ENCODE data around the gene OCSTAMP. TPM values are rescaled to one million over a fixed set of nuclear protein-coding genes. Genes with fewer than 3 reads are reported as not detected.
A peak's percentile ranks its signal among the peaks of the same experiment; 100 is the strongest.

OCSTAMP gene
- total RNA-seq, 1 donor from 2014 or later = not detected

GRCh38 chr20:46512943-46513844 lies 37.3 kb downstream of the OCSTAMP start, which contains the start of gene ZNF334:
Gene ZNF334 (minus strand): TSS chr20:46513559. CDS start chr20:46512102, 1,457 bp downstream.
- Mint-ChIP-seq H3K36me3 (ENCODE audit: low read depth, unreplicated experiment) (peaks cover 9% of the 10 kb centered on the region), H3K27ac (ENCODE audit: unreplicated experiment) (peak within 1 kb of the TSS; percentile 69), H3K27me3 (ENCODE audit: low read depth, unreplicated experiment) (no peaks in the 10 kb centered on the region), H3K9me3 (ENCODE audit: unreplicated experiment) (peaks cover 4% of the 10 kb centered on the region), H3K4me1 (ENCODE audit: low read depth, unreplicated experiment) (peaks cover 2% of the 10 kb centered on the region), H3K4me3 (ENCODE audit: unreplicated experiment) (peak within 1 kb of the TSS; percentile 93)
- H3K9me3 ChIP-seq (ENCODE audit: insufficient read depth, low read depth, low read length) = no peaks in the 10 kb centered on the region
- H3K79me2 ChIP-seq (ENCODE audit: insufficient read depth, low read length) = no peaks in the 10 kb centered on the region
- DNase-seq (ENCODE audit: low read depth) (peak; percentile 23), FAIRE-seq (no peak)
- H3K36me3 ChIP-seq (ENCODE audit: insufficient read depth, low read length) = no peaks in the 10 kb centered on the region
- peak within 1 kb of the TSS; percentile 90 for H3K4me2 ChIP-seq (ENCODE audit: low read length)
- peaks cover 2% of the 10 kb centered on the region for H3K27me3 ChIP-seq (ENCODE audit: insufficient read depth, low read length)
- TF ChIP-seq CTCF (IDR thresholded peaks at IDR 0.05; ENCODE audit: insufficient read depth, low read depth, low read length) (no peak), EZH2 (IDR thresholded peaks at IDR 0.05; ENCODE audit: insufficient read depth, low read length) (no peak)
- H3K4me3 ChIP-seq (ENCODE audit: insufficient read depth, low read depth, low read length) = peak within 1 kb of the TSS; percentile 70
- peak within 1 kb of the TSS; percentile 95 for H2AFZ ChIP-seq (ENCODE audit: low read depth, low read length)
- H4K20me1 ChIP-seq (ENCODE audit: insufficient read depth, low read length) = no peaks in the 10 kb centered on the region
- peak within 1 kb of the TSS; percentile 79 for H3K9ac ChIP-seq (ENCODE audit: low read length)
- H3K27ac ChIP-seq (ENCODE audit: low read depth, low read length) = no peak within 1 kb of the TSS
- H3K4me1 ChIP-seq (ENCODE audit: insufficient read depth, low read length) = peaks cover 7% of the 10 kb centered on the region

GRCh38 chr20:46509523-46509922 lies 40.9 kb downstream of the OCSTAMP start:
- peaks cover 16% of the 10 kb centered on the region for H3K9me3 Mint-ChIP-seq (ENCODE audit: unreplicated experiment)
- no peak overlapping the region for H3K27ac Mint-ChIP-seq (ENCODE audit: unreplicated experiment)
- Histone ChIP-seq H3K9ac (ENCODE audit: low read length) (no peak overlapping the region), H3K4me1 (ENCODE audit: insufficient read depth, low read length) (peaks cover 7% of the 10 kb centered on the region), H3K4me2 (ENCODE audit: low read length) (no peak overlapping the region), H3K27me3 (ENCODE audit: insufficient read depth, low read length) (no peaks in the 10 kb centered on the region), H3K79me2 (ENCODE audit: insufficient read depth, low read length) (no peaks in the 10 kb centered on the region), H3K36me3 (ENCODE audit: insufficient read depth, low read length) (no peaks in the 10 kb centered on the region), H4K20me1 (ENCODE audit: insufficient read depth, low read length) (no peaks in the 10 kb centered on the region), H2AFZ (ENCODE audit: low read depth, low read length) (no peak overlapping the region), H3K4me3 (ENCODE audit: insufficient read depth, low read depth, low read length) (no peak overlapping the region), H3K9me3 (ENCODE audit: insufficient read depth, low read depth, low read length) (peaks cover 2% of the 10 kb centered on the region), H3K27ac (ENCODE audit: low read depth, low read length) (no peak overlapping the region)
- FAIRE-seq (no peak), DNase-seq (ENCODE audit: low read depth) (no peak)
- no peaks in the 10 kb centered on the region for H3K27me3 Mint-ChIP-seq (ENCODE audit: low read depth, unreplicated experiment)
- H3K4me3 Mint-ChIP-seq (ENCODE audit: unreplicated experiment) = no peak overlapping the region
- H3K36me3 Mint-ChIP-seq (ENCODE audit: low read depth, unreplicated experiment) = peaks cover 19% of the 10 kb centered on the region
- TF ChIP-seq CTCF (IDR thresholded peaks at IDR 0.05; ENCODE audit: insufficient read depth, low read depth, low read length) = no peak
- TF ChIP-seq EZH2 (IDR thresholded peaks at IDR 0.05; ENCODE audit: insufficient read depth, low read length) = no peak
- peaks cover 2% of the 10 kb centered on the region for H3K4me1 Mint-ChIP-seq (ENCODE audit: low read depth, unreplicated experiment)

Data from astrocyte (in vitro differentiated cells and primary cell).